Breast epithelium (tissue), 3 donors: ENCODE results near the gene IER5L.

Experiments
- CTCF ChIP-seq, 3 donors: fragments of 450-650 bp; IDR thresholded peaks; one replicate each; pipeline ENCODE4 v1.5.1; 2016 to 2017; ENCODE audit warnings: antibody characterized with exemption in 3 of 3, mild to moderate bottlenecking in 3 of 3, moderate library complexity in 3 of 3
- POLR2A ChIP-seq: fragments of 450-650 bp; IDR thresholded peaks from one replicate; pipeline ENCODE4 v1.6.1; 2016; ENCODE audit warnings: antibody characterized with exemption, mild to moderate bottlenecking, moderate library complexity

- TF ChIP-seq CTCF (IDR thresholded peaks at IDR 0.05), result no peak
- no peak for TF ChIP-seq POLR2A
Measured at GRCh38 chr9:129221979-129222635, 44.0 kb upstream of the IER5L start.
